Activated naive CD8-positive, alpha-beta T cell treated with anti-CD3 and anti-CD28 coated beads for 36 hours (primary cell): ENCODE data around the gene NTN4. TPM values are rescaled to one million over a fixed set of nuclear protein-coding genes. Genes with fewer than 3 reads are reported as not detected.

Experiments
- total RNA-seq, 2 experiments: library from RNA; stranded (reverse); gene quantifications; one replicate each; pipeline ENCODE4 v1.2.3, GENCODE V29; 2021

The NTN4 gene
- total RNA-seq, 2 experiments from 2014 or later = not detected

Other genes starting within 250 kb of the NTN4 start
- 10 to 100 TPM; 18.7 to 21.9 TPM for gene USP44, start 239.3 kb downstream of the NTN4 start, total RNA-seq
- 10 to 100 TPM; 54.9 to 57.9 TPM for gene SNRPF, start 68.2 kb upstream of the NTN4 start, total RNA-seq
- under 1 TPM; 0.16 TPM for gene CCDC38, start 151.8 kb upstream of the NTN4 start, total RNA-seq
- gene AMDHD1, start 152.6 kb upstream of the NTN4 start, total RNA-seq = 1 to 10 TPM; 1.4 to 1.5 TPM
- gene HAL, start 205.6 kb upstream of the NTN4 start, total RNA-seq = under 1 TPM; 0.56 to 0.58 TPM
- gene LTA4H, start 244.8 kb upstream of the NTN4 start, total RNA-seq = 10 to 100 TPM; 93.7 to 94.4 TPM